Measurements from ENCODE around the gene SEMA3B.
"Not testable (repeated sequence)": the region's sequence is repeated elsewhere in the genome, so short reads cannot be mapped to it uniquely, and the experiment has no call there.

Gene SEMA3B

DNA sequence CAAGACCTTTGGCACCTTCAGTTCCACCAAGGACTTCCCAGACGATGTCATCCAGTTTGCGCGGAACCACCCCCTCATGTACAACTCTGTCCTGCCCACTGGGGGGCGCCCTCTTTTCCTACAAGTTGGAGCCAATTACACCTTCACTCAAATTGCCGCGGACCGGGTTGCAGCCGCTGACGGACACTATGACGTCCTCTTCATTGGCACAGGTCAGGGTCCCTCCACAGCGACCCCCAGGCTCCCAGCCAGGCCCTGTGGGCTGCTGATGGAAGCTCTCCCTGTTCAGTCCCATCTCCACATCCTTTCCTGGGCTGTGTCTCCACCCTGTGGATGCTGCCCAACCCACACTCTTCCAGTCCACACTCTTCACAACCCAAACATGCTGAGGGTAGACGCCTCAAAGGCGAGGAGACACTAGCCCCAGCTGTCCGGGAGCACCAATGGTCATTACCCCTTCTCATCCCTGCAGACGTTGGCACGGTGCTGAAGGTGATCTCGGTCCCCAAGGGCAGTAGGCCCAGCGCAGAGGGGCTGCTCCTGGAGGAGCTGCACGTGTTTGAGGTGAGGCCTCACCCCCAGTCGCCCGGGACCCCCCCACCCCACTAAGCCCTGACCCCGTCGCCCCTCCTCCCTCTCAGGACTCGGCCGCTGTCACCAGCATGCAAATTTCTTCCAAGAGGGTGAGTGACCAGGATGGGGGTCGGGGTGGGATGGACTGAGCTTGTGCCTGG, 5.6 kb downstream of the SEMA3B start:
- no peak for DNase-seq

DNA sequence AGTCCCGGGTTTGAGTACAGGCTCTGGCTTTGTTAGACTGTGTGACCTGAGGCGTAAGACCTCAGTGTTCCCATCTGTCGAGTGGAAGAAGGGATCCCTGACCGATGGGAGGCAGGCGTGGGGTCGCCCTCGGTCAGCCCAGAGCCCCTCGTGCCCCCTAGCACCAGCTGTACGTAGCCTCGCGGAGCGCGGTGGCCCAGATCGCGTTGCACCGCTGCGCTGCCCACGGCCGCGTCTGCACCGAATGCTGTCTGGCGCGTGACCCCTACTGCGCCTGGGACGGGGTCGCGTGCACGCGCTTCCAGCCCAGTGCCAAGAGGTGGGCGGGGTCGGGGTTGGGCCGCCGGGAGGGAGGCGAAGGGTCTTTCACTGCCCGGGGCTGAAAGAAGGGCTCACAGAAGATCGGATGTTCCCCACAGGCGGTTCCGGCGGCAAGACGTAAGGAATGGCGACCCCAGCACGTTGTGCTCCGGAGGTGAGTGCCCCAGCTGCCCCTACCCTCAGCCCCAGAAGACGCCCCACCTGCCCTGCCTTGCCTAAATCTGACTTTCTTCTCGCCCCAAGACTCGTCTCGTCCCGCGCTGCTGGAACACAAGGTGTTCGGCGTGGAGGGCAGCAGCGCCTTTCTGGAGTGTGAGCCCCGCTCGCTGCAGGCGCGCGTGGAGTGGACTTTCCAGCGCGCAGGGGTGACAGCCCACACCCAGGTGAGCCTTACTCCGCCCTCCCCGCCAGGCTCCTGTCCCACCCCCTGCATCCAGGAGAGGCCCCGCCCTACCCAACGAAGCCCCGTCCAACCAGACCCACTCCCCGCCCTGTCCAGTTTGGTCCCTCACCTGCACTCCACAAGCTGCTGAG, 6.4 kb downstream of the SEMA3B start:
- DNase-seq, result no peak

DNA sequence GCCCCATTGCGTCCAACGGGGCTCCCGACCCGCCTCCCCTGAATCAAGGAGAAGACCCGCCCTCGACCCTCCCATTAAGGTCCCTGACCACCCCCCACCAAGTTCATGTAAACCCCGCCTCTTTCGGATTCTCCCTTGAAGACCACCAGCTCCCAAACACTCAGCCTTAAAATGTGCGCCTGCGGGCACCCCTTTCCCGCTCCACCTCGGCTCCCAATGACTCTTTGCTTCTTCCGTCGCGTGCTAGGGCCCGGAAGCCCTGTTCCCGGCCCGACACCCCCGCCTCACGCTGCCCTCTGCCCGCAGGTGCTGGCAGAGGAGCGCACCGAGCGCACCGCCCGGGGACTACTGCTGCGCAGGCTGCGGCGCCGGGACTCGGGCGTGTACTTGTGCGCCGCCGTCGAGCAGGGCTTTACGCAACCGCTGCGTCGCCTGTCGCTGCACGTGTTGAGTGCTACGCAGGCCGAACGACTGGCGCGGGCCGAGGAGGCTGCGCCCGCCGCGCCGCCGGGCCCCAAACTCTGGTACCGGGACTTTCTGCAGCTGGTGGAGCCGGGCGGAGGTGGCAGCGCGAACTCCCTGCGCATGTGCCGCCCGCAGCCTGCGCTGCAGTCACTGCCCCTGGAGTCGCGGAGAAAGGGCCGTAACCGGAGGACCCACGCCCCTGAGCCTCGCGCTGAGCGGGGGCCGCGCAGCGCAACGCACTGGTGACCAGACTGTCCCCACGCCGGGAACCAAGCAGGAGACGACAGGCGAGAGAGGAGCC, 7.2 kb downstream of the SEMA3B start:
- DNase-seq, result peak; percentile 34

DNA sequence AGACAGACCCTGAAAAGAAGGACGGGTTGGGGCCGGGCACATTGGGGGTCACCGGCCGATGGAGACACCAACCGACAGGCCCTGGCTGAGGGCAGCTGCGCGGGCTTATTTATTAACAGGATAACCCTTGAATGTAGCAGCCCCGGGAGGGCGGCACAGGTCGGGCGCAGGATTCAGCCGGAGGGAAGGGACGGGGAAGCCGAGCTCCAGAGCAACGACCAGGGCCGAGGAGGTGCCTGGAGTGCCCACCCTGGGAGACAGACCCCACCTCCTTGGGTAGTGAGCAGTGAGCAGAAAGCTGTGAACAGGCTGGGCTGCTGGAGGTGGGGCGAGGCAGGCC, 7.8 kb downstream of the SEMA3B start:
- no peak for DNase-seq

DNA sequence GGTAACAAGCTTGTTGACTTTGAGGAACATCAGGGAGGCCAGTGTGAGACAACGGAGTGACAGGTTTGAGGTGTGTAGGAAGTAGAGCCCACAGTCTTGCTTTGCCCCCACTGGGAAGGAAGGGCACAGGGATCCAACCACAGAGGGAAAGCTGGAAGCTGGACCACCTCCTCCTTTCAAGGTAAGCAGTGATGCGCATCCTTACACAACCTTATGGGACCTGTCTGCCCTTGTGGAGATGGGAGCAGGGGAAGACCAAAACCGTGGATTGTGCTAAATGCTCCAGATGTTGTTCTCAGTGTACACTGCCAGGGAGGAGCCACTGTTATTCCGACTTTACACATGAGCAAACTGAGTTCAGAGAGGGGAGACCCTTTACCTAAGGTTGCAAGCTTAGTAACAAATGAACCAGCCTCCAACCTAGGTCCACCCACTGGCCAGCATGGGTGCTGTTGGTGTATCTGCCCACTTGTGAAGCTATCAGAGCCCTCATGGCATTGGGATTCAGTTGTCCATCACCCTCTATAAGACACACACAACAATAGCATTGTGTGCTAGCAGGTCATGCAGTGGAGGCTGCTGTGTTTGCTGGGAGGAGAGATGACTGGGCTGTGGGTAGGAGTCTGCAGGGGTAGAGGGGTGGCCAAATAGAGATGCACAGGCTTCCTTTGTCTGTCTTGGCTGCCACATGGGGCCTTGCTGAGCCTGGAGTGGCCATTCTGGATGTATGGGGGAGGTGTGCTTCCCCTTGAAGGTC, 9.4 kb downstream of the SEMA3B start:
- no peak for DNase-seq

DNA sequence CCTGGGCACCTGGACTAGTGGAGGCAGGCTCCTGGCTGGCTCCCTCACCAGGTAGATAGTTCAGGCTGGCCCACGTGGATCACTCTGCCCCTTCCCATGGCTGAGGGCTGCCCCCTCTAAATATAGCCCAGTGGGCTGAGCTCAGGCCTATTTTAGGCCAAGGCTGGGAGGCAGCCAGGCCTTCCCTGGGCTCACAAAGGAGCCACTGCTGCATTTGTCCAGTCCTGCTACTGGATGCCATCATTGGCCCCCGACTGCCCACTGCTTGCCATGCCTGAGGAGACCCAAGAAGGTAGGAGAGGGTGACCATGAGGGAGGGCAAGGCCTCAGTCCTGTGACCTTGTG, 9.9 kb downstream of the SEMA3B start, which contains the start of gene LSMEM2:
Gene LSMEM2 (plus strand): TSS at position 208 of the 345 bp plus-strand sequence. CDS start 27 bp downstream, at position 235.
- DNase-seq, result no peak

DNA sequence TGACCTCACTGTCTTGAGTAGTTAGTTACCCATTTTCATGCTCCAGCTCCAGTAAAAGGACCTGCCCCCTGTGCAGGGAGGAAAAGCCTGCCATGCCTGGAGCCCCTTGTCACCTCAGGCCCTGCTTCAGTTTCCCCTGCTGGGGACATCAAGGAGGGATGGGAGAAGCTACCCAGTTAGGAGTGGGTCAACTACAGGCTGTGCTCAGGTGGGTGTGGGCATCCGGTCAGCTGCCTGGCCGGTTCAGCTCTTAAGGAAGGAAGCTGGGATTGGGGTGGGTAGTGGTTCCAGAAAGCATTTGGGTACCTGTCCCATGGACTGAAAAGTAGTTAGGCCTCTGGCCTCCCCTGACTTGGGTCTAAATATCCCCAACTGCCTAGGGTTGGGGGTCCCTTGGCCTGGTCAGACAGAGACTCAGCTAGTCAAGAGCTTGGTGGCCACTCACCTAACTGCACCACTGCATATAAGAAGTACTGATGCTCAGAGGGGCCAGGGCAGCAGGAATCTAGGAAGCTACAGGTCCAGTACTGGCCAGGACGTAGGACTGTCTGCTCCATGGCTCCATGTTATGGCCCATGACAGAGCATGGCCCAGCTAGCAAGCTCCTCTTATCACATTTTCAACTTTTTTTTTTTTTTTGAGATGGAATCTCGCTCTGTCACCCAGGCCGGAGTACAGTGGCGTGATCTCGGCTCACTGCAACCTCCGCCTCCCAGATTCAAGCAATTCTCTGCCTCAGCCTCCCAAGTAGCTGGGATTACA, 10.5 kb downstream of the SEMA3B start:
- no peak for DNase-seq

DNA sequence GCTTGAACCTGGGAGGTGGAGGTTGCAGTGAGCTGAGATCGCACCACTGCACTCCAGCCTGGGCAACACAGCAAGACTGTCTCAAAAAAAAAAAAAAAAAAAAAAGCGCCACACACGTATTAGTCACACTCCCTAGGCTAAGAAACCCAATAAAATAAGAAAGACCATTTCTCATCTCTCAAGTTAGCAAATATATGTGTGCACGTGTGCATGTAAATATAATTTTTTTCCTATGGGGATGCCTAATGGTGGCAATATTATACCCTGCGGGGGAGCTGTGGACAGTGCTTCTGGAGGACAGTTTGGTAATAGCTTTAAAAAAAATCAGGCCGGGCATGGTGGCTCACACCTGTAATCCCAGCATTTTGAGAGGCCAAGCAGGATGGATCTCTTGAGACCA, 15.2 kb downstream of the SEMA3B start:
- DNase-seq, result not testable (repeated sequence)

DNA sequence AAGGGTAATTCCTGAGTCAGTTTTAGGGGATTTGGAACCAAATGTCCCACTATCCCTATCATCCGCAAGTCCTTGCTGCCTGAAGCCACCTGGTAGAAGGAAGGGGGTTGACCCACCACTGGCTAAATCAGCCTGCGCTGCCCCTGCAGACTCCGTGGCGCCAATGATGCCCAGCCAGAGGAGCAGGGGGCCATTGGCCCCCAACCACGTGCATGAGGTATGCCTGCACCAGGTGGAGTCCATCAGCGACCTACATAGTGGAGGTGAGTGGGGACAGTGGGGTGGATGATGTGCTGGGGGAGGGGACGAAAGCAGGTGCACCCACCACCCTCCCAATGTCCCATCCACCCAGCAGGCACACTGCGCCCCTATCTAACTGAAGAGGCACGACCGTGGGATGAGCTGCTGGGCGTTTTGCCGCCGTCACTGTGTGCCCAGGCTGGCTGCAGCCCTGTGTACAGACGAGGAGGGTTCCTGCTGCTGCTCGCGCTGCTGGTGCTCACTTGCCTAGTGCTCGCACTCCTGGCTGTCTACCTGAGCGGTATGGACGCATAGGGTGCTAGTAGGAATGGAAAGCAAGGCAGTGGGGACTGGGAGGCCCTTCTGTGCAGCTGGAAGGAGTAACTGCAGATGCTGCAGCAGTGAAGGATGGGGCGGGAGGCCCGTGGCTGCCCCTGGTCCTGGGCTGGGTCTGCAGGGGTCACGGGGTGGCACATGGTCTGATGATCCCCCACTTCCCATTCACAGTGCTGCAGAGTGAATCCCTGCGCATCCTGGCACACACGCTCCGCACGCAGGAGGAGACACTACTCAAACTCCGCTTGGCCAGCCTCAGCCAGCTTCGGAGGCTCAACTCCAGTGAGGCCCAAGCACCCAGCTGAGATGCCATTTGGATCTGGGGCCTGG, 17.6 kb downstream of the SEMA3B start:
- no peak for DNase-seq

DNA sequence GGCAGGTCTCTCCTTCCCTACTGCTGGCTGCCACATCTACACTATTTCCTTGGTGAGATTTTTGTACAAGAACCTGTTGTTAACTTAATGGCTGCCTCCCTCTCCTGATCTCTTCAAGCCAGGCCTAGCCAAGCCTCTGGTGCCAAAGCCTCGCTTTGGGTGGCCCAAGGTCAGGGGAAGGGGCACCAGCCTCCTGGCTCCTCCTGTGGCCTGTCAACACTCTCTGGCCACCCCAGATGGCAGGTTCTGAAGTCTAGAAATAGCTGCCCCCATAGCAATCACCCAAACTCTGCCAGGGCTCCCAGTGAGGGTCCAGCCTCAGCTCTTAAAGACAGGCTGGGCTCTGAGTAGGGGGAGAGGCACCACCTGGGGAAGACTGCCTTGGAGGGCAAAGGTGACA, 18.3 kb downstream of the SEMA3B start:
- no peak for DNase-seq

DNA sequence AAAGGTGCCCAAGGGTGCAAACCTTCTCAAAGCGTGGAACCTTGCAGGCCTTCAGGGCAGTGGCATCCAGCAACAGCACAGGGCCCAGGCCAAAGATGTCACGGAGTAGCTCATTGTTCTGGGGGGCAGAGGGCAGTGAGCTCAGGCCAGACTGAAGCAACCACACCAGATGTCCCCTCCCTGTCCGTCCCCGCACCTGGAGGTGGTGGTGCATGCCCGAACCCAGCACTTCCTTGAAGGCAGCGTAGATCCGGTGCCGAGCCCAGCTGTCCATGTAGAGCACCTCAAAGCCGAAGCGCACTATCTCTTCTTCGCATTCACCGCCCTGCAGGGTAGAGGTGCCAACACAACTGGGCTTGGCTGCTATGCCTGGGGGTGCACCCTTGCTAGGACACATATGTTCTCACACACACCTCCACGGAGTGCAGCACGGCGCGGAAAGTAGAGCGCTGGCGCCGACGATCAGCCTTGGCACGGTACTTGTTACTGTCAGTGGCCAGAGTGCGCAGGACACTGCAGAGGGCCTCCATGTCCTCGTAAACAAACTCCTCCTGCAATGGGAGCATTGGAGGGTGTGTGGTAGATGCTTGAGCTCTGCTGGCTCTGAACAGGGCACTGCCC, 19.6 kb downstream of the SEMA3B start:
- no peak for DNase-seq

DNA sequence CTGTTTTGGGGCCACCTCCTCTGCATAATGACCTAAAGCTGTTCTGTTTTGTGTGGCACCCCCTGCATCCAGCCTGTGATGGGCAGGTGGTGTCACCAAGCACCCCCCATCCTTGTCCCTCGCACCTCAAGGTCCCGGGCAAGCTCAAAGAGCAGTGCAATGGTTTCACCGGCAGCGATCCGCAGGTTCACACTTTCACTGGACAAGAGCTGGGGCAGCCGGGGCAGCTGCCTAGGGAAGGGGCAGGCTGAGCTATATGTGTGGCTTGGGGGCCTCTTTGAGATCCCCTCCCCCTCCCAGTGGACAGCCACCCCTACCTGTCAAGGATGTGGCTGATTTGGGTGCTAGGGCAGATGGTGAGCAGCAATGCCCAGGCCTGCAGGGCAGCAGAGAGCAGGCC, 20.2 kb downstream of the SEMA3B start:
- no peak for DNase-seq

DNA sequence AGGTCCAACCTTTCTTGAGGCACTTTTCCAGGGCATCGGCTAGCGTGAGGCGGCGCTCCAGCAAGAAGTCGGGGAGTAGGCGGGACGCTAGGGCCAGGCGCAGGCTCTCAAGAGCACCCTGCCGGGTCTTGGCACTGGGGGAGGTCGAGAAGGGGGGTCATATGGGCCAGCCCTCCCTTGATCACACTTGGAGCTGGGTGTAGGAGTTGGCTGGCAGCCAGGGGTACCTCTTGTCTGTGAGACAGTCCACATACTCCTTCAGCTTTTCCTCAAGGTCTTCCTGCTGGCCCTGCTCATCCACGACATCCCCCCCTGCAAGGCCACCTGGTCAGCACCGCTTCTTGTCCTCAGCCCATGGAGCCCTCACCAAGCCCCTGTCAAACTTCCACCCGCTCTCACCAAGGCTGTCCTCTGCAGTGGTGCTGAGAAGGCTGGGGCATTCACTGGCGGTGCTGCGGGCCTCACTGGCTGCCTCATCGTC, 21.3 kb downstream of the SEMA3B start:
- no peak for DNase-seq

DNA sequence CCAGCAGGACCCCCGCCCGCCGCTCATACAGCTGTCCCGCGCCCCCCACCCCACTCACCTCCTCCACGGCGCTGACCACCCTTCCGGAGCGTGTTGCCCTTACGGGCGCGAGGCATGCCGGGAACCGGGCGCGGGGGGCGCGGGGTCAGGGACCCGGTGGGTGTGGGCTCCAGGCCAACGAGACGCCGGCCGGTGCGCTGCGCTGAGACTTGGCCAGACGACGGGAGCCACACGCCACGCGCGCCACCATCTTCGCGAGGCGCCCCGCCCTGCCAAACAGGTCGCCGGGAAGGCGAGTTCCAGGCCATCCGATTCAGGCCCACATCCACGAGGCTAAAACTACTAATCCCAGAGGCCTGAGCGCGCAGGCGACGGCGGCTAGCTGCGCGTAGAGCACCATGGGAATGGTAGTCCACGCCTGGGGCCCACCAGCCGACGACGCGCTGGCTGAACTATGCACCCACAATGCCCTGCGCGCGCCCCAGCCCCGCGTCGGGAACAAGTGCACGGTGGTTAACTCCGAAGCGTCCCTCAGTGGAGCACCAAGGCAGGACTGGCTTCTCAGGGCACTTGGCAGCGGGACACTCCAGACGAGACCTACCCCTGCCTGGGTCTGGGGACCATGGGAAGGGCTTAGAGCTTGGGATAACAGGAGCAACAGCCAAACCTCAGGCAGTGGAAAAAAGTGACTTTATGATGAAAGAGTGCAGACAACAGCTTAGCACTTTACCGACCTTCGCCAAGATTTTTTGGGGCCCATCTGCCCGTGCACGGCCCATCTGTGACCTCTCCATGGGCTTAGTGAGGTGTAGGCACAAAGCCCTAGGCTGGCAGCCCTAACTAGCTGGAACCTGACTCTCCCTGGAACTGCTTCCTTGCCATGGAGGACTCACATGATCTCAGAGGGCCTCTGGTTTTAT, 23.5 kb downstream of the SEMA3B start, which contains the start of gene IFRD2:
Gene IFRD2 (minus strand): TSS at position 271 of the 920 bp plus-strand sequence. CDS start 155 bp downstream, at position 116.
- peak; percentile 89 for DNase-seq

DNA sequence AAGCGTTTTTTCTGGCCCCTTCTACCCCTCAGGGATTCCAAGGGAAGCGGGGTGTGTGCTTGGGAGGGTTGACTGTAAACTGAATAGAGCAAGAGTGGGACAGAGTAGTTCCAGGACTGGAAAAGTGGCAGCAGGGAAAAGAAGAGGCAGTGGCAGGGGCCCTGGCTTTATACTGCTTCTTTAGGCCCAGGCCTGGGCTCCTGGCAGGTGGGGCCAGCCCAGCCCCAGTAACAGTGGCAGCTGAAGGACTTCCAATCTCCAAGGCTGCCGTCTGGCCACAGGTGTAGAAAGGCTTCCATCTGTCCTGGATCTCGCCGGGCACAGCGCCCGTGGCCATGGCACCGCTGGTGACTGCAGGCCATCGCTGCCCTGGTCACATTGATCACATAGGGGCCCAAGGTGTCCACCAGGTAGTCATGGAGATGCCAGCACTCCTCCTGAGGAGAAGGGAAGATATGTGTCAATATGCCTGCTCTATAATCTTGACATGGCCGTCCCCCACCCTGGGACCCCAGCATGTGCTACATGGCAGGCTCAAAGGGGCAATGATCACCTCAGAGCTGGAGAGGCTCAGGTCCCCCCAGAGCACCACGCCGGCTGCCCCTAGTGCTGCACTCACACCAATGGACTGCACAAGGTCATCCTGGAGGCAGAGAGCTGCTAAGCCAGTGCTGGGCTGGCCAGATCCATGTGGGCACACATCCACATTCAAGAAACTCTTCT, 24.3 kb downstream of the SEMA3B start:
- no peak for DNase-seq

DNA sequence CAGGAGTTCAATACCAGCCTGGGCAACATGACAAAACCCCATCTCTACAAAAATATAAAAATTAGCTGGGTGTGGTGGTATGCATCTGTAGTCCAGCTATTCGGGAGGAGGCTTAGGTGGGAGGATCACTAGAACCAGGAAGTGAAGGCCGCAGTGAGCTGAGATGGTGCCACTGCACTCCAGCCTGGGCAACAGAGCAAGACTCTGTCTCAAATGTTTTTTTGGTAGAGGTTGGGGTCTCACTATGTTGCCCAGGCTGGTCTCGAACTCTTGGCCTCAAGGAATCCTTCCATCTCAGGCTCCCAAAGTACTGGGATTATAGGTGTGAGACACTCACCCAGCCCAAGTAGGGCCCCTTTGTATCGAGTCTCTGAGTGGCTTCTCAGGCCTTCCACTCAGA, 25.1 kb downstream of the SEMA3B start:
- DNase-seq, result no peak

DNA sequence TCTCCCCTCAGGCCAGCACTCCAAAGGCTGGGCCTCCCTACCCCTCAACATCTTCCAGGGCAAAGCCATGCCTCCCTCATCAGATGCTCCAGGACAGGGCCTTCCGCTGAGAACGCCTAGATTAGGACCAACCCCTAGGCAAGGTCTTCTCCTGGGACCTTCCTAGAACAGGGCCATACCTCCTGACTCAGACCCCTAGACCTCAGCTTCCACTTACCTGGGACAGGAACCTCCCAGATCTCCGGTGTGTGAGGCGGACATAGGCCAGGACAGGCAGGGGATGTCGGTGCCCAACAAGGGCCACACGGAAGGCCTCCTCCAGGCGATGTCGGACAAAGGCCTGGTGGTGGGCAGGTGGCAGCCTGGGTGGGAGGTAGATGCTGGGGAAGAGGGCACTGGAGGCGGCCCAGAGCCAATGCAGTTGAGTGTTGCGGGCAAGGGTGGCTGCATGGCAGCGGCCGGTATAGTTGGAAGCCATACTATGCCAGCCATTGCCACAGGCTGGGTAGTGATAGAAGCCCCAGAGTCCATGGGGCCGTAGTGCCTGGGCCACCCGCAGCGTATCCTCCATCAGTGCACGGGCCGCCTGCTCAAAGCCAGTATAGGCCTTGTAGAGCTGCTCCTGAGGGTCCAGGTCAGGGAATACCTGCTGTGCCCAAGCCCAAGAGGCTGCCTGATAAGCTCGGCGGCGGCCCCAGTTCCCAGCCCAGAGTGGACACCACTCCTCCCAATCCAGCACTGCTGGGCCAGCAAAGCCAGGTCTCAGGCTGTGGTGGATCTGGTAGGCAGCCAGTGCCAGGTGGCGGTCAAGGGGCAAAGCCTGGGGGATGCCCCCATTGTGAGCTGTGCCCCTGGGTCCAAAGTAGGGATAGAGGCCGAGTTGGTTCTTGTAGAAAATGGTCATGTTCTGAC, 25.8 kb downstream of the SEMA3B start:
- DNase-seq, result no peak
